D721Med (cell line): ENCODE data around the gene FHIP1B.

Experiments used
- DNase-seq: peaks from one replicate; pipeline ENCODE4 v3.0.0; 2011; ENCODE audit warnings: low spot score; ENCODE audit not compliant: insufficient read length
- FAIRE-seq: peaks from 2 replicates; lab custom pipeline; 2011; peaks lifted over from hg19 to GRCh38; lab: Jason Lieb, UNC
- CTCF ChIP-seq: IDR thresholded peaks from 2 replicates; pipeline ENCODE4 v1.5.1; 2012; ENCODE audit warnings: mild to moderate bottlenecking, control low read depth; ENCODE audit not compliant: insufficient read depth; ENCODE audit errors: missing control alignments

FHIP1B gene

GRCh38 chr11:6216501-6216900, 17.9 kb downstream of the FHIP1B start:
- no peak for TF ChIP-seq CTCF
- FAIRE-seq (no peak), DNase-seq (no peak)

GRCh38 chr11:6214530-6214929, 19.9 kb downstream of the FHIP1B start:
- DNase-seq: no peak
- no peak for FAIRE-seq
- TF ChIP-seq CTCF: no peak

GRCh38 chr11:6210274-6210955, 24.0 kb downstream of the FHIP1B start:
- FAIRE-seq: no peak
- no peak for DNase-seq
- no peak for TF ChIP-seq CTCF

GRCh38 chr11:6209801-6210200, 24.6 kb downstream of the FHIP1B start:
- DNase-seq (no peak), FAIRE-seq (no peak)
- TF ChIP-seq CTCF: no peak

- FAIRE-seq (no peak), DNase-seq (no peak)
- TF ChIP-seq CTCF: no peak
These were observed 27.8 kb downstream of the FHIP1B start for GRCh38 chr11:6206456-6207180.

GRCh38 chr11:6205366-6205765, 29.1 kb downstream of the FHIP1B start, which contains the start of gene C11orf42:
Gene C11orf42 (plus strand): TSS chr11:6205557. CDS start chr11:6205616, 59 bp downstream.
- FAIRE-seq: no peak

More at GRCh38 chr11:6205366-6205765, 29.1 kb downstream of the FHIP1B start, which contains the start of gene C11orf42:
- TF ChIP-seq CTCF: no peak
- DNase-seq: no peak
